RWPE2 (cell line): ENCODE data around the gene CHD6.
A peak's percentile ranks its signal among the peaks of the same experiment; 100 is the strongest.

Experiments used
- ATAC-seq: fragments of 200-7000 bp; cut with Tn5 transposase; 3 replicates; pipeline ENCODE4 v1.9.1; 2021; ENCODE audit warnings: low read depth
- DNase-seq: peaks from one replicate; pipeline ENCODE4 v3.0.0-alpha.2; 2020; ENCODE audit warnings: low spot score
- H3K27ac ChIP-seq: fragments of 450-650 bp; 2 replicates; pipeline ENCODE4 v1.5.1; 2017; ENCODE audit warnings: mild to moderate bottlenecking; ENCODE audit not compliant: poor library complexity, severe bottlenecking
- H3K27me3 ChIP-seq: fragments of 250-450 bp; sonication (Bioruptor Pico); 2 replicates; pipeline ENCODE4 v1.5.1; 2021; ENCODE audit warnings: mild to moderate bottlenecking, moderate library complexity; ENCODE audit not compliant: insufficient read depth, poor library complexity, severe bottlenecking
- H3K36me3 ChIP-seq: fragments of 250-450 bp; sonication (Bioruptor Pico); 2 replicates; pipeline ENCODE4 v1.5.1; 2020; ENCODE audit warnings: low read depth, mild to moderate bottlenecking, moderate library complexity
- H3K4me1 ChIP-seq: fragments of 250-450 bp; sonication (Bioruptor Pico); 2 replicates; pipeline ENCODE4 v1.5.1; 2021; ENCODE audit warnings: mild to moderate bottlenecking, moderate library complexity; ENCODE audit not compliant: insufficient read depth, poor library complexity, severe bottlenecking
- H3K4me3 ChIP-seq: fragments of 250-450 bp; sonication (Bioruptor Pico); 2 replicates; pipeline ENCODE4 v1.5.1; 2021; ENCODE audit warnings: mild to moderate bottlenecking, moderate library complexity; ENCODE audit not compliant: severe bottlenecking
- H3K9me3 ChIP-seq: fragments of 250-450 bp; sonication (Bioruptor Pico); 2 replicates; pipeline ENCODE4 v1.5.1; 2021; ENCODE audit warnings: mild to moderate bottlenecking, moderate library complexity; ENCODE audit not compliant: severe bottlenecking
- CTCF ChIP-seq: fragments of 450-650 bp; IDR thresholded peaks from one replicate; pipeline ENCODE4 v1.5.1; 2017; ENCODE audit warnings: mild to moderate bottlenecking, moderate library complexity; ENCODE audit not compliant: poor library complexity, severe bottlenecking

Gene CHD6

DNA sequence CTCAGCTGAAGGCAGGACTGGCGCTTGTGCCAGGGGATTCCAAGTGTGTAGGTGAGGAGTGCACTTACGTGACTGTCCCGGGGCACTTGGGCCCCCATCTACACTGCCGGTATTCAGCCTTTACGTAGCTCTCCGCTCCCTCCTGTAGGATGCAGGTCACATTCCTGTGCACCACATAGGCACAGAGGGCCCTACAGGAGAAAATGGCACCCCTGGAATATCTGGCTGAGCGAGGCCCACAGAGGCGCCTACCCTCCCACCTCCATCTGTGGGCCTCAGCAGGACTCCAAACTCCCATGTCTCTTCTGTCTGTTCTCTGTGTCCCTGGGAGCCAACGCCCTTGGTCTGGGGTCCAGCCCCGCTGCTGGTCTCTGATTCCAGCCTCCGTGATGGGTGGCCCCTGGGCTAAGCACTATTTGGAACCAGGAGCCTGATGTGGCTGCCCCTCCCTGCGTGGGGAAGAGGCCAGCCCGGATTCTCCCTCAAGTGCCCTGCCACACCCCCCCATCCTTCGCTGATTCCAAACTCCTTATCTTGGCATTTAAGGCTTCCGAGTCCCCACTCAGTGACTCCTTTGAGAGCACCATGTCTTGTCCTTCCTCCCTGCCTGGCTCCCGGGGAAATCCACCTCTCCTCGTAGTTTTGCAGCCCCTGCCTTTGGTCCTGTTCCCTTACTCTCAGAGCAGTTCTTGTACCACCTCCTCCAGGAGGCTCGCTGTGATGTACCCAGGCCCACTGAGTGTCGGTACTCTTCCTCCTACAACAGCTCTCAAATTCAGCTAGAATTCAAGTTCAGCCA is 253.0 kb downstream of the CHD6 start:
- H3K4me1 ChIP-seq, result no peaks in the 10 kb centered on the region
- TF ChIP-seq CTCF, result no peak
- H3K4me3 ChIP-seq, result no peak overlapping the region
- H3K27ac ChIP-seq, result no peak overlapping the region
- H3K36me3 ChIP-seq, result no peaks in the 10 kb centered on the region
- no peaks in the 10 kb centered on the region for H3K9me3 ChIP-seq
- no peak for ATAC-seq
- peak; percentile 78 for DNase-seq
- peaks cover 36% of the 10 kb centered on the region for H3K27me3 ChIP-seq

DNA sequence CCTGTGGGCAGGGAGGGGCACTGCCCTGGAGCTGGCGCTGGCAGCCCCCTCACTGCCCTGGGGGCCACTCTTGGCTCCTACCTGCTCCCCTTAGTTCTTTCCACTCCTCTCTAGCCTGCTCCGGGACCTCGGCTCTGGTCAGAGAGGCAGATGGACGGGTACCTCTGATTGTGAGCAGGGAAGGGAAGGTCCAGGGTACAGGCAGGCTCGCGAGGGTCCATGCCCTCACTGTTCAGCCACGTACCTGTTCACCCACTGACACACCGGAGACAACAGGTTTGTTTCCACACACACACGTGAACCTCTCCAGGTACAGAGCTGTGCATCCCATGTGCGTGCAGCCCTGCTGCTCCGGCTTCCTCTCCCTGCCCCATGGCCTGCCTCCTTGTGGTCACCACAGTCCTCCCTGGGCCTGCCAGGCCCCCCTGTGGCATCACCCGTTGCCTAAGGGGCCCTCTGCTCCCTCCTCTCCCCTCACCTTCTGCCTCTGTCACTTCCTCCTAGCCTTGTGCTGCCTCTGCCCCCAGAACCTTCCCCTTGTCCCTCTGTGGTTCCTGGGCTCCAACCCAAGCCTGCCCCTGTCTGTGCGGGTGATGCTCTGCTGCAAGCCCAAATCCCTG is 253.8 kb downstream of the CHD6 start:
- no peak overlapping the region for H3K27ac ChIP-seq
- H3K4me1 ChIP-seq, result no peaks in the 10 kb centered on the region
- ATAC-seq, result peak; percentile 3; the same call in 2 of the 3 replicates
- H3K9me3 ChIP-seq, result no peaks in the 10 kb centered on the region
- H3K36me3 ChIP-seq, result no peaks in the 10 kb centered on the region
- peak; percentile 83 for DNase-seq
- H3K4me3 ChIP-seq, result no peak overlapping the region
- H3K27me3 ChIP-seq, result peaks cover 36% of the 10 kb centered on the region
- TF ChIP-seq CTCF, result no peak

DNA sequence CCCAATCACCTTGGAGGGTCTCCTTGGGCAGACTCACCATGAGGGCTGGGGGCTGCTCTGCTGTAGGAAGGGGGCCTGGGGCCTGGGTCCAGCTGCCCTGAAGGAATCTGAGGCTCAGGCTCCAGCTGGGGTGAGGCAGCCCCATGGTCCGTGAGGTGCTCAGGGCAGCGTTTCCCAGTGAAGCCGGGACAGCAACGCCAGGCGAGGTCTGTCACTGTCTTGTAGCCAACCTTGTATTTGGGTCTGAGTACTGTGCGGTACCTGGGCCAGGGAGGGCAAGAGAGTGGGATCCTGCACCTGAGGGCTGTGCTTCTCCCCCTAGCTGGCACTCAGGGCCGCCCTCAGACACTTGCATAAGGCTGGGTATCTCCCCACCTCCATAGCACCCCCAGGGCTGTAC is 254.6 kb downstream of the CHD6 start:
- H3K36me3 ChIP-seq, result no peaks in the 10 kb centered on the region
- no peak for TF ChIP-seq CTCF
- no peak overlapping the region for H3K4me3 ChIP-seq
- DNase-seq (peak; percentile 79), ATAC-seq (0 out of 3 replicates have a peak, but pooled peaks have one; percentile 0)
- peaks cover 36% of the 10 kb centered on the region for H3K27me3 ChIP-seq
- H3K9me3 ChIP-seq, result no peaks in the 10 kb centered on the region
- no peaks in the 10 kb centered on the region for H3K4me1 ChIP-seq
- H3K27ac ChIP-seq, result no peak overlapping the region

GRCh38 chr20:41362748-41363140 is 255.4 kb downstream of the CHD6 start:
- ATAC-seq, result no peak
- H3K27me3 ChIP-seq, result peaks cover 32% of the 10 kb centered on the region

More at GRCh38 chr20:41362748-41363140, 255.4 kb downstream of the CHD6 start:
- H3K27ac ChIP-seq, result no peak overlapping the region
- no peaks in the 10 kb centered on the region for H3K4me1 ChIP-seq
- H3K36me3 ChIP-seq, result peaks cover 4% of the 10 kb centered on the region
- TF ChIP-seq CTCF, result no peak
- peak; percentile 78 for DNase-seq
- no peaks in the 10 kb centered on the region for H3K9me3 ChIP-seq
- H3K4me3 ChIP-seq, result no peak overlapping the region
